Activated CD4-positive, alpha-beta T cell treated with anti-CD3 and anti-CD28 coated beads, Interleukin-2, amount 10 ng/mL, durations not matched to agents 24 days and 14 days (primary cell): ENCODE measurements around the gene HSPA12B. TPM values are rescaled to one million over a fixed set of nuclear protein-coding genes. Genes with fewer than 3 reads are reported as not detected.
"Not testable (repeated sequence)": the region's sequence is repeated elsewhere in the genome, so short reads cannot be mapped to it uniquely, and the experiment has no call there.

Experiments used
- DNase-seq: peaks from one replicate; pipeline ENCODE4 v3.0.0; 2022
- H3K27ac Mint-ChIP-seq: one replicate; pipeline ENCODE4 v1.8.0; 2022; ENCODE audit warnings: mild to moderate bottlenecking, mixed read lengths
- H3K27me3 Mint-ChIP-seq: one replicate; pipeline ENCODE4 v1.8.0; 2022; ENCODE audit warnings: mixed read lengths
- H3K36me3 Mint-ChIP-seq: one replicate; pipeline ENCODE4 v1.8.0; 2022; ENCODE audit warnings: low read depth, mild to moderate bottlenecking, mixed read lengths
- H3K4me1 Mint-ChIP-seq: one replicate; pipeline ENCODE4 v1.8.0; 2021; ENCODE audit warnings: mixed read lengths
- H3K4me3 Mint-ChIP-seq: one replicate; pipeline ENCODE4 v1.8.0; 2022; ENCODE audit warnings: mild to moderate bottlenecking, moderate library complexity, mixed read lengths
- H3K9me3 Mint-ChIP-seq: one replicate; pipeline ENCODE4 v1.8.0; 2021; ENCODE audit warnings: mixed read lengths
- intact Hi-C: fragments of 100-400 bp; cut with micrococcal nuclease; formaldehyde crosslinking; loops from one replicate; pipeline ENCODE4 v1.15.1; 2023
- total RNA-seq: library from RNA; stranded (reverse); gene quantifications from 2 replicates; pipeline ENCODE4 v1.2.3, GENCODE V29; 2022

HSPA12B gene
- total RNA-seq, 1 donor from 2014 or later, result not detected

DNA sequence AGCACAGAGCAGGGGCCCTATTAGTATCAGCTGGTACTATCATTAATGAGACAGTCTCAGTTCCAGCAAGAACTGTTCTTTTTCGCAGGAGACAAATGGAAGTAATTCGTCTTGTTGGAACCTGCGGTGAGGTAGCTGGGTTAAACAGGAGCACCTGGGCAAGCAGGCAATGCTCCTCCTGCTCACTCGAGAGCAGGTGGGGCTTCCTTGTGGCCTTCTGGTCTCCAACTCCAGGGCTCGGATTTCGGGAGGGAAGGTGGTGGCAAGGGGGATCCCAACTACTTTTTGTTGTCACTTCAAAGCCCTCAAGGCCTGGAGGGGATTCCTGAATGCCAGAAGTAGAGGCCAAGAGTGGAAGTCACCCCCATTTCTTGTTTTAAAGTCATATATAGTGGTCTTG is 50.1 kb downstream of the HSPA12B start:
- Mint-ChIP-seq H3K9me3 (no peaks in the 10 kb centered on the region), H3K36me3 (peaks cover 17% of the 10 kb centered on the region), H3K4me1 (peaks cover 39% of the 10 kb centered on the region), H3K27me3 (peaks cover 21% of the 10 kb centered on the region), H3K27ac (no peak overlapping the region), H3K4me3 (no peak overlapping the region)
- no peak for DNase-seq
- intact Hi-C loops, result no loop called here

DNA sequence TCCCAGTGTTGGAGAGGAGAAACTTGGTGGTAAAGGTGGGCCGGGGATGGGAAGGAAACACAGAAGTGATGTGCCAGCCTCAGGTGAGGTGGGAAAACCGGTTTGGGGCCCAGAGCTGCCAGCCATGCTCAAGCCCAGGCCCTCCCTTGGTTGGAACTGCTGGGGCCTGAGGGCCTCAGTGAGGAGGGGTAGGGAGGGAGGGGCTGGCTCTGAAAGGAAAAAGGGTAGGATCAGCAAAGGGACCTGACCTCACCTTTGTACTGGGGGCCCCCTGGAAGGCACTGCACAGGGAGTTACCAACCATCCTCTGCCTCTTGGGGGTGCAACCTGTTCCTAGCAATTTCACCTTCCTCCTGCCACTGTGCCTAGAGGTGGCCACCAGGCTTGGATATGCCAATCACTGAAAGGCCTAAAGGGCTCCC is 50.6 kb downstream of the HSPA12B start:
- intact Hi-C loops, result no loop called here
- no peak for DNase-seq
- no peak overlapping the region for H3K27ac Mint-ChIP-seq
- peaks cover 21% of the 10 kb centered on the region for H3K27me3 Mint-ChIP-seq
- H3K4me1 Mint-ChIP-seq, result peaks cover 40% of the 10 kb centered on the region
- H3K4me3 Mint-ChIP-seq, result peak overlapping the region; percentile 36
- peaks cover 17% of the 10 kb centered on the region for H3K36me3 Mint-ChIP-seq
- no peaks in the 10 kb centered on the region for H3K9me3 Mint-ChIP-seq

DNA sequence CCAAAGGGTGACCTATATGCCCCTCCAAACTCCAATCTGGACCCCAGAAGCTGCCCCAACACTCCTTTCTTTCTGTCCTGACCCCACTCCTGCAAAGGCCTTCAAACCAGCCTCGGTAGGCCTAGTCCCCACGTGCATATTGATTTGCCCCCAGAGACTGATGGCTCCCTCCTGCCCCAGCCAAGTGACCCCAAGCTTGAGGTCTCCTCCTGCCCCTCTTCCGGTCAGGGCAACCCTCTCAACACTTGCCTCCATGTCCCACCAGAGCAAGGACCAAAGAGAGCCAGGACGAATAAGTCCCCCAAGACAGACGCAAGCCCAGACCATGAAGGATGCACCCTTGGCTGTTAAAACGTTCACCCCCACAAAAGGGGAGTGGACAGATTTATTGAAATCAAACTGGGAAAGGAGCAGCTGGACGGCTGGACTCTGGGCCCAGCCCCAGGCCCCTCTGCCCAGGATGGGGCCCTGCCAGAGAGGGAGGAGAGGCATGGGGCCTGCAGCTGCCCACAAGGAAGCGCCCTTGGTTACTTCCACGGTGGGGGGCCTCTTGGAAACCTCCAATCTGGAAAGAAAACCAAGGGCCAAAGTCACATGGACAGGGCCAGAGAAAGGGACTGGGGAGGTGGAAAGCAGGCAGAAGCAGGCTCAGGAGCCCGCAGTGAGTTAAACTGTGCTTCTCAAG is 51.2 kb downstream of the HSPA12B start:
- Mint-ChIP-seq H3K27ac (peak overlapping the region; percentile 37), H3K27me3 (peaks cover 19% of the 10 kb centered on the region), H3K9me3 (no peaks in the 10 kb centered on the region), H3K4me1 (peaks cover 42% of the 10 kb centered on the region), H3K4me3 (peak overlapping the region; percentile 36), H3K36me3 (peaks cover 17% of the 10 kb centered on the region)
- intact Hi-C loops, result no loop called here
- no peak for DNase-seq

DNA sequence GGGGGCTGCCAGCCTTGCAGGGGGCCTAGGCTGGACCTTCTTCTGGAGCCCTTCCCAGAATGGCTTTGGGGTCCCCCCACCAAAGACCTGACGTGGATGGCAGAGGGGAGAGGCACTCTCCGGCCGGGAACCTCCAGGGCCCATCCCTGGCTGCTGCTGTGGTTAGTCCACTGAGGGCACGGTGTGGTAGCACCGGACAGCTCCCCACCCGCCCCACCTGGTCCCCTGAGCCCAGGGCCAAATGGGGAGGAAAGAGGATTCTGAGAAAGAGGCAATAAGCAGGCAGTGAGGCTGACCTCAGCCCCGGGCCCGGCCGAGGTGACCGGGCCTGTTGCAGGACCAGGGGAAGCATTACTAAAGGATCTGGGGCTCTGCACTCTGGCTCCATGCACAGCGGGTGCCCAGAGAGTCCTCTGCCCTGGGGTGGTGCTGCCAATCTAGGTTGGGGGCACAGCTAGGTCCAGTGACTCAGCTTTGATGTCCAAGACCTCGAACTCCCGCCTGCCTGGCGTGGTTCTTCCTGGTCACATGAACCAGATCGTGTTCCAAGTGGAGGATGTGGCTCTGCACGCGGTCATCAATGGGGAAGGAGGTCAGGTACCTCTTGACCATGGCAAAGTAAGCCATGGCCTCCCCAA is 51.9 kb downstream of the HSPA12B start:
- no peak for DNase-seq
- Mint-ChIP-seq H3K36me3 (peaks cover 17% of the 10 kb centered on the region), H3K4me3 (peak overlapping the region; percentile 72), H3K27ac (no peak overlapping the region), H3K4me1 (peaks cover 46% of the 10 kb centered on the region), H3K27me3 (peaks cover 13% of the 10 kb centered on the region), H3K9me3 (no peaks in the 10 kb centered on the region)
- intact Hi-C loops, result no loop called here

DNA sequence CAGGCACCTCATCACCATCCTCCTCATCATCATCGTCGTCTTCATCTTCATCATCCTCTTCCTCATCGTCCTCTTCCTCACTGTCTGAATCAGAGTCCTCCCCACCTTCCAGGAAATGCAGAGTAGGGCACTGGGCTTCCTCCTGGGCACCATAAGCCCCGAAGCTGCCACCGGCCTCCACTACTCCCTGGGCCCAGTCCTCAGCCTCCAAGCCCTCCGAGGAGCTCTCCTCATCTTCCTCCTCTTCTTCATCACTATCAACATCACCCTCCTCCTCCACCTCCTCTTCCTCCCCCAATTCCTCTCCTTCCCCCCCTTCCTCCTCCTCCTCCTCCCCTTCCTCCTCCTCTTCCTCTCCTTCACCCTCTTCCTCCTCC is 52.4 kb downstream of the HSPA12B start:
- intact Hi-C loops, result no loop called here
- peak overlapping the region; percentile 67 for H3K27ac Mint-ChIP-seq
- H3K4me3 Mint-ChIP-seq, result peak overlapping the region; percentile 72
- no peak for DNase-seq
- H3K27me3 Mint-ChIP-seq, result peaks cover 8% of the 10 kb centered on the region
- peaks cover 46% of the 10 kb centered on the region for H3K4me1 Mint-ChIP-seq
- H3K36me3 Mint-ChIP-seq, result peaks cover 17% of the 10 kb centered on the region
- no peaks in the 10 kb centered on the region for H3K9me3 Mint-ChIP-seq

DNA sequence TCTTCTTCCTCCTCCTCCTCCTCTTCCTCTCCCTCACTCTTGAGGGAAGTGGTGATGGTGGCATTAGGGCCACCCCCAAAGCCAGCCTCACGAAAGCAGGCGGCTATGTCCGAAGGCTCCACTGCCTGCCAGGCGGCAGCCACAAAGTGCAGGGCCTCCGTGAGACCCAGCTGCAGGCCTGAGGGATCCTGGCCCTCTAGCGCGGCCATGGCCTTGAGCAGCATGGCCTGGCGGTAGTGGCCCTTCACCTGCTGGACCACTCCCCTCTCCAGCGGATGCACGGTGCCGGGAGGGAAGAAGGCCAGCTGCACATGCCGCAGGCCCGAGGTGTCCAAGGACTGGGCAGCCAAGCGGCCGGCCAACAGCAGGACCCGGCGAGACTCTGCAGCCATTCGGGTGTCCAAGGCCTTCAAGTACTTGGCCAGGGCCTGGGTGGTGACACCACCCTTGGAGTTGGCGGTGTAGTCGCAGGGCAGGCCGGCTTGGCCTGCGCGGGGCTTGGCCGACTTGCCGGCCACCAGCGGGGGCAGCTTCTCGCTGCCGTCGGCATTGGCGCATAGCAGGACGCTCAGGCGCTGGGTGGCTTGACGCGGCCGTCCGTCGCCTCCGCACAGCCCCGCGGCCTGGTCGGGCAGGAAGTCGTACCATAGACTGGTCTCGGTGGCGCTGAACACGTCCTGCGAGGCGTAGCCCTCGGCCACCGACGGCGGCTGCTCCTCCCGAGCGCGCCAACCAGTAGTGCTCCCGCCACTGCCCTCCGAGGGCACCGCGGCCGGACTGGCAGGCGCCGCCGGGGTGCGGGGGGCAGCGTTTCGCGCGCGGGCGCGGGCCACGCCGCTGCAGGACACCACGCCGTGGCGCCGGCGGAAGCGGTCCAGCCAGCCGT is 53.0 kb downstream of the HSPA12B start:
- peaks cover 44% of the 10 kb centered on the region for H3K4me1 Mint-ChIP-seq
- H3K4me3 Mint-ChIP-seq, result peak overlapping the region; percentile 87
- DNase-seq, result no peak
- intact Hi-C loops, result loop anchor here (1.0 to 2.0 kb wide), 3 partner anchors 35 to 300 kb away; partner anchors contain the start of genes AP5S1 and PANK2
- H3K27me3 Mint-ChIP-seq, result peaks cover 6% of the 10 kb centered on the region
- H3K36me3 Mint-ChIP-seq, result peaks cover 17% of the 10 kb centered on the region
- no peaks in the 10 kb centered on the region for H3K9me3 Mint-ChIP-seq
- H3K27ac Mint-ChIP-seq, result peak overlapping the region; percentile 66

DNA sequence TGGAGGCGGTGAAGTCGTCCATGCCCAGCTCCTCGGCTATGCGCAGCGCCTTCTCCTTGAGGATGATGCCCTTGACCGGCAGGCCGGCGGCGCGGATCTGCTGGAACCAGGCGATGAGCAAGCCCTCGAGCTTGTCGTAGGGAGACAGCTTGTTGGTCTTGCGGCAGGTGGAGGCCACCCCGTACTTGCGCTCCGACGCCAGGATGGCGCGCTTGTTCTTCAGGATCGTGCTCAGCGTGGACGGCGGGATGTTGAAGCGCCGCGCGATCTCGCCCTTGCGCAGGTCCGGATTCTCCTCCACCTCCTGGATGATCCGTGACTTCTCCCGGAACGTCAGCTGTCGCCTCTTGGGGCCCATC is 53.6 kb downstream of the HSPA12B start:
- Mint-ChIP-seq H3K4me3 (peak overlapping the region; percentile 87), H3K27ac (peak overlapping the region; percentile 79), H3K36me3 (peaks cover 17% of the 10 kb centered on the region), H3K4me1 (peaks cover 38% of the 10 kb centered on the region), H3K9me3 (no peaks in the 10 kb centered on the region), H3K27me3 (peaks cover 1% of the 10 kb centered on the region)
- intact Hi-C loops, result loop anchor here (1.0 to 2.0 kb wide), 3 partner anchors 34 to 299 kb away; partner anchors contain the start of genes AP5S1 and PANK2
- DNase-seq, result peak; percentile 83

DNA sequence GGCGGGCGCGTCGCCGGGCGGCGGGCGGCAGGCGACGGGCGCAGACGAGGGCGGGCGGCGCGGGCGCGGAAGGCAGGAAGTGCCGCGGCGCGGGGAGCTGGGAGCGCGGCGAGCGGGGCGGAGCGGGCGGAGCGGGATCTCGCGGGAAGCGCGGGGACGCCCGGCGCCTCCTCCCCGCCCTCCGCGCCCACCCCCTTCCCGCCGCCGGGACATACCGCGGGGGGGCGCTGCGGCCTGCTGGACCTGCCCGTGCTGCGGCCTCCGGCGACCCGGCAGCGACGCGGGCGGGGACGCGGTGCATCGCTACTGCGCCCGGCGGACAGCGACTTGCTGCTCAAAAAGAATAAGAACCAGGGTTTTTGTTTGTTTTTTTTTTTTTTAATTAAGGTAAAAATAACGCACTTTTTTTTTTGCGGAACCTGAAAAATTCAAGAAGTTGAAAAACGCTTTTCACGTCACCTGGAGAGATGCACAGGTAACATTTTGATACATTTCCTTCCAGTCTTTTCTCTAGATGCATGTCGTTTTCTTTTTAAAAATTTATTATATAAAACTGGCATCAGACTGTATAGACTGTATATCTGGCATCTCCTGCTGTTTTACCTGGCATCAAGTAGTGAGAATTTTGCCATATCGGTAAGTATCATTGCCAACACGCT is 54.3 kb downstream of the HSPA12B start, which contains the start of gene CENPB:
CENPB (minus strand) TSS at position 76 of the 659 bp plus-strand sequence. CDS start 257 bp downstream, outside the sequence.
- Mint-ChIP-seq H3K9me3 (no peaks in the 10 kb centered on the region), H3K27me3 (no peaks in the 10 kb centered on the region), H3K4me3 (peak within 1 kb of the TSS; percentile 87), H3K27ac (peak within 1 kb of the TSS; percentile 79), H3K36me3 (peaks cover 17% of the 10 kb centered on the region), H3K4me1 (peaks cover 32% of the 10 kb centered on the region)
- intact Hi-C loops, result loop anchor here (1.0 to 2.0 kb wide), 5 partner anchors 9 to 299 kb away; partner anchors contain the start of genes AP5S1 and PANK2
- peak; percentile 98 for DNase-seq

DNA sequence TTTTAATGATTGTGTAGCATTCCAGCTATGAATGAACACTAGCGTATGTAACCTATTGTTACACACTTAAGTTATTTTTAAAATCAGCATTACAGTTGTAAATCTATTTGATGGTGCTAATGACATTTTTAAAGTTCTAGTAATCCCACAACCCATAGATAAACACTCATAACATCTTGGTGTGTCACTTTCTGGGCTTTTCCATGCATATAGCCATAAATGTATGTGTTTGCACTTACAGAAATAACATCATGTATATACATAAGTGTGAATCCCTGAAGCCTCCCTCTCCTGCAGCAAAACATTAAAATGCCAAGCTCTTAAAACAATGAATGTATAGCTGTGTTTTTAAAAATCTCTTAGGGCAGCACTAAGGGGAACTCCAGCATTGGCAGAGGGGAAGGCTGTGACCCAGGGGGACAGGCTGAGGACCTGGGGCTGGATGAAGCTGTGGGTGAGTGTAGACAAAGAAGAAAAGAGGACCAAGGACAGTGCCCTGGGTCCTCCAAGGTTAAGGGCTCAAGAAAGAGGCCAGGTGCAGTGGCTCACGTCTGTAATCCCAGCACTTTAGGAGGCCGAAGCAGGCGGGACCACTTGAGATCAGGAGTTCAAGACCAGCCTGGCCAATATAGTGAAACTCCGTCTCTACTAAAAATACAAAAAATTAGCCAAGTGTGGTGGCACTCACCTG is 55.0 kb downstream of the HSPA12B start:
- Mint-ChIP-seq H3K36me3 (peaks cover 16% of the 10 kb centered on the region), H3K9me3 (no peaks in the 10 kb centered on the region), H3K27me3 (no peaks in the 10 kb centered on the region), H3K4me3 (peak overlapping the region; percentile 74), H3K4me1 (peaks cover 32% of the 10 kb centered on the region), H3K27ac (peak overlapping the region; percentile 45)
- intact Hi-C loops, result loop anchor here (1.0 to 2.0 kb wide), 3 partner anchors 8 to 101 kb away; partner anchors contain the start of gene PANK2
- no peak for DNase-seq

DNA sequence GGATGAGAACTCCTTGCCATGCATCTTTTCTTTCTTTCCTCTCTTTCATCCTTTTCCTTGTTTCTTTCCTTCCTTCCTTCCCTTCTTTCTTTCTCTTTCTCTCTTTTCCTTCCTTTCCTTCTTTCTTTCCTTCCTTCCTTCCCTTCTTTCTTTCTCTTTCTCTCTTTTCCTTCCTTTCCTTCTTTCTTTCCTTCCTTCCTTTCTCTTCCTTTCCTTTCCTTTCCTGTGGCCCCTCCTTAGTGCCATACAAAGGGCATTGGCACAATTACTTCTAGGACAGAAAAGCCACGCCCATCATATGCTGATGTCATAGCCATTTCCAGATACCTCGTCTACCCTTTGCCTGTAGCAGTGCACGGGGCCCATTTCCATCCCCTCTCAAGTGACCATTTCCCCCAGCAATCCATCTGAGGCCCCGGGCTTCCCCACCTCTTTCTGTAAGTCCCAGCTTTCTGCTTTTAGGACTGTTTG is 56.2 kb downstream of the HSPA12B start:
- Mint-ChIP-seq H3K36me3 (peaks cover 9% of the 10 kb centered on the region), H3K27ac (peak overlapping the region; percentile 58), H3K9me3 (no peaks in the 10 kb centered on the region), H3K4me3 (no peak overlapping the region), H3K4me1 (peaks cover 23% of the 10 kb centered on the region), H3K27me3 (no peaks in the 10 kb centered on the region)
- intact Hi-C loops, result no loop called here
- DNase-seq, result no peak

DNA sequence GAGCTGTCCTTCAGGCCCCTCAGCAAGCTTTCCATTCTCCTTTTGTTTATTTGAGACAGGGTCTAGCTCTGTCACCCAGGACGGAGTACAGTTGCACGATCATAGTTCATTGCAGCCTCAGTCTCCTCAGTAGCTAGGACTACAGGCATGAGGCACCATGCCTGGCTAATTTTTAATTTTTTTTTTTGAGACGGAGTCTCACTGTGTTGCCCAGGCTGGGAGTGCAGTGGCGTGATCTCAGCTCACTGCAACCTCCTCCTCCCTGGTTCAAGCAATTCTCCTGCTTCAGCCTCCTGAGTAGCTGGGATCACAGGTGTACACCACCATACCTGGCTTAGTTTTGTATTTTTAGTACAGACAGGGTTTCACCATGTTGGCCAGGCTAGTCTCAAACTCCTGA is 56.7 kb downstream of the HSPA12B start:
- H3K4me1 Mint-ChIP-seq, result peaks cover 23% of the 10 kb centered on the region
- intact Hi-C loops, H3K9me3 Mint-ChIP-seq, DNase-seq, H3K4me3 Mint-ChIP-seq, H3K36me3 Mint-ChIP-seq, H3K27me3 Mint-ChIP-seq, H3K27ac Mint-ChIP-seq: not testable (repeated sequence)

DNA sequence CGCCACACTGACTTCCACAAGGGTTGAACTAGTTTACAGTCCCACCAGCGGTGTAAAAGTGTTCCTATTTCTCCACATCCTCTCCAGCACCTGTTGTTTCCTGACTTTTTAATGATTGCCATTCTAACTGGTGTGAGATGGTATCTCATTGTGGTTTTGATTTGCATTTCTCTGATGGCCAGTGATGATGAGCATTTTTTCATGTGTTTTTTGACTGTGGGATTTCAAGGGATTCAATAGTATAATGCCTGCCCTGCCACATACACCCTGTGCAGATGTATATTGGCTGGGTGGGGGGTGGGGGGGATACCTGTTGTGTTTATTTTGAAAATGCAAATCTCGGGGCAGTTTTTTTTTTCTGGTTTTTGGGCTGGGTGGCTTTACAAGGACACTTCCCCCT is 61.7 kb downstream of the HSPA12B start:
- intact Hi-C loops, DNase-seq, H3K27me3 Mint-ChIP-seq, H3K4me3 Mint-ChIP-seq, H3K9me3 Mint-ChIP-seq, H3K27ac Mint-ChIP-seq: not testable (repeated sequence)
- peaks cover 14% of the 10 kb centered on the region for H3K36me3 Mint-ChIP-seq
- peaks cover 30% of the 10 kb centered on the region for H3K4me1 Mint-ChIP-seq
